ENCODE results near the gene LRRC36.
A peak's percentile ranks its signal among the peaks of the same experiment; 100 is the strongest.
"Not testable (repeated sequence)": the region's sequence is repeated elsewhere in the genome, so short reads cannot be mapped to it uniquely, and the experiment has no call there.

Gene LRRC36

GRCh38 chr16:67405336-67405735, 78.7 kb downstream of the LRRC36 start:
- DNase-seq (ENCODE audit: low spot score), result no peak

DNA sequence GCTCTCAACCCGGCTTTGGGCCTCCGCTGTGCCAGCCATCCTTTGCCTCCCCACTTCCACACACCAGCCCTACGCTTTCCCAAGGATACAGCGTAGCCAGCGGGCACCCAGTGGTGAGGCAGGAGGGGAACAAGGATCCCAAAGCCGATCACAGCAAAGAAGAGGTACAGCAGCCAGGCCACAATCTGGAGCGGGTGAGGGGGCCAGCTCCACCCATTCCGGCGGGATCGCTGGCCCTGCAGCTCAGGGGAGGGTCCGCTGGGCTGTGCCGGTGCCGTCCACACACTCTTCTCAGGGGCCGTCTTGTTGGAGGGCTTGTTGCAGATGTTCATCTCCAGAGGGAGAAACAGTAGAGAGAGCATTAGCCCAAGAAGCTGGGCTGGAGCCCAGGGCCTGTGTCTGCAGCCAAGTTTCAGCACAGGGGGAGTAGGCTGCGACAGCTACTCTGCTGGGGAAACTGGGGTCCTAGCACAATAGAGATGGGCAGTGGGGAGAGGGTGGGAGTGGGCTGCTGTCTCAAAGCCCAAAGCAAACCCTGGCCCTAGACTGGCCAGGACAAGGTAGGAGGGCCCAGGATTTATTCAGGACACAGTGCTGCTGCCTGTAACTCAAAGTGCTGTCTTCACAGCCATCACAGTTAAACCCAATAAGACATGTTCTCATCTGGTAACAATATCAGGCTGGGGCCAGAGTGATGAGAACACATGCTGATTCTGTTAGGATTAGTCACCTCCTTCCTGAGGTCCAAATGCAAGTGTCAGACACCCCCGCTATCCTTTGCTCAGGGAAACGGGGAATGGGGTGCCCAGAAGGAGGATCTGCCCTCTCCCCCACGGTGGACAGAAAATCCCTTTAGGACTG, 79.7 kb downstream of the LRRC36 start:
- no peak for DNase-seq (ENCODE audit: low spot score)

DNA sequence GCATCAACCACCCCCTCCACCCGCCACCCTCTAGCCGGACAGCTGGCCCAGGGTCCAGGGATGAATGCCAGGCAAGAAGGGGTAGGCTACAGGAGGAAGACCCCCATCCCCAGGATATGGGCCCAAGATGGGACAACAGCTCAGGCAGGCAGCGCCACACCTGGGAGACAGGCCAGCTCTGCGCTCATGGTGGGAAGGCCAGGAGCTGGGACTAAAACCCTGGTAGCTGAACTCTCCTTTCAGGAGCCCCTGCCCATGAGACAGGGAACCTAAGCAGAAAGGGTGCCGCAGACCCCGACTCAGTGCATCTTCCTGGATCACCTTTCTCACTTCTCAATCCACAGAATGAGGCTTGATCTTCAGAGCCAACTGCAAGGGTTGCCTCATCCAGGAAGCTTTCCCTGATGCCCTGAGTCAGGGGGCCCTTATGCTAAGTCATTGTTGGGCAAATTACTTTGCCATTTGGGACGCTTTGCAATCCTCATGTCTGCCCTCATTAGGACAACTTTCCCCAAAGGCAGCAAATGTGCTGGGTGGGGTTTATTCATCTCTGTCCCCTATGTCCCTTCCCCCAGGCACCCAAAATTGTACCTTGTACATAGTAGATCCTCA, 80.7 kb downstream of the LRRC36 start:
- DNase-seq (ENCODE audit: low spot score), result no peak

GRCh38 chr16:67407788-67408452, 81.3 kb downstream of the LRRC36 start:
- no peak for DNase-seq (ENCODE audit: low spot score)

GRCh38 chr16:67409631-67410030, 83.0 kb downstream of the LRRC36 start:
- DNase-seq (ENCODE audit: low spot score), result no peak

- no peak for DNase-seq (ENCODE audit: low spot score)
Observed at GRCh38 chr16:67411339-67411738, 84.7 kb downstream of the LRRC36 start.

DNA sequence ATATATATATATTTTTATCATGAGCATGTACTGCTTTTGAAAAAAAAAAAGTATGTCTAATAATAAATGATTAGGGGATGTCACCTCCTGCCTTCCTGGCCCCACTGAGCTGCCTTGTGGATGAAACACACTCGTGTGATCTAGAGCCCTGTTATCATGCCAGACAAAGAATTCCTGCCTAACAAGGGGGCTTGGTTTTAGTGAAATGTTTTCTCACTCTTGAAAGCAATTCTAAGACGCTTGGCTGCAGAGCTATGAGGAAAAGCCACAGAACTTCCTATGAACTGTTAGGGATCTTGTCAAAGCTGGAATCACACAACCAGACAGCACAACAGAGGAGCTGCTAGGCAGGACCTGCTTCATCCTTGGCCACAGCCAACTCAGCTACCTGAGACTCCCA, 85.7 kb downstream of the LRRC36 start:
- no peak for DNase-seq (ENCODE audit: low spot score)

DNA sequence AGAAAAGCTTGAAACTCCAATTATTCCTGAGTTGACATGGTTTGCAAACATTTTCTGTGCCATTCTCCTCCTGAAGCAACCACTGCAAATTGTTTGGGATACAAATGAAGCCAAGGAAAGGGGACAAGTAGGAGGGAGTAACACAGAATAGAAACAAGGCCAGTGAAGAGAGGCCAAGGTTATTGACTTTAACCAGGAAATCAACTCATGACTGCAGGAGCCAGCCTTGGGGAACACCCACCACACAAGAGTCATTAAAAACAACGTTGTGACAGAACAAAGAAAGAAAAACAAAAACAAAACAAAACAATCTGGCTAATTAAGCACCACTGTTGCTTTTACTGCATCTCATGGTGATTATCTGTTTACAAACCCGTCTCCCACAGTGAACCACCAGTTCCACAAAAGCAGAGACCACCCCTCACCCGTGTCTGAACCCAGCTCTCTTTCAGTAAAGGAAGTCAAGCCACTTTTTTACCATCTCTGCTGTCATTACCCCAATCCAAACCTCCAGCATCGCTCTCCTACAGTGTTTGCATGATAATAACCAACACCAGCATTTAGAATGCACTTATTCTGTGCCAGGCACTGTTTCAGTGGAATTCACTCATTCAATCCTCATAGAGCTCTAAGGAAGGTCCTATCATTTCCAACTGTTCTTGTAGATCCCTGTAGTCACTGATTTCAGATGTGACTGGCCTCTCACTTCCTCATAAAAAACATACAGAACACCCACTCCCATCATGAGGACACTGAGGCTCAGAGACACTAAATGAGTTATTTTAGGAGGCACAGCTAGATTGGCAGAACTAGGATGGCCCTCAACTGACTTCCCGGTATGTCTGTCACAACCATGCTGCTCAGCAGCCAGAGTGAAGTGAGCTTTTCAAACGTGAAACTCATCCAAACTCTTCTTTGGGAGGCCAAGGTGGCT, 87.6 kb downstream of the LRRC36 start:
- no peak for DNase-seq (ENCODE audit: low spot score)

- not testable (repeated sequence) for DNase-seq (ENCODE audit: low spot score)
Observed at GRCh38 chr16:67415421-67415820, 88.8 kb downstream of the LRRC36 start.

- peak; percentile 45 for DNase-seq (ENCODE audit: low spot score)
Observed at GRCh38 chr16:67415872-67416793, 89.5 kb downstream of the LRRC36 start, which contains the start of gene ZDHHC1. Gene ZDHHC1, minus strand, starts transcription at chr16:67416477. Its CDS starts 8,702 bp downstream, at chr16:67407775.

GRCh38 chr16:67417333-67418061, 90.9 kb downstream of the LRRC36 start:
- DNase-seq (ENCODE audit: low spot score), result no peak

- no peak for DNase-seq (ENCODE audit: low spot score)
Observed at GRCh38 chr16:67419502-67419901, 92.9 kb downstream of the LRRC36 start.

GRCh38 chr16:67419931-67420330, 93.3 kb downstream of the LRRC36 start:
- DNase-seq (ENCODE audit: low spot score), result no peak

GRCh38 chr16:67421030-67421429, 94.4 kb downstream of the LRRC36 start:
- DNase-seq (ENCODE audit: low spot score), result no peak

GRCh38 chr16:67423015-67423414, 96.4 kb downstream of the LRRC36 start:
- no peak for DNase-seq (ENCODE audit: low spot score)

DNA sequence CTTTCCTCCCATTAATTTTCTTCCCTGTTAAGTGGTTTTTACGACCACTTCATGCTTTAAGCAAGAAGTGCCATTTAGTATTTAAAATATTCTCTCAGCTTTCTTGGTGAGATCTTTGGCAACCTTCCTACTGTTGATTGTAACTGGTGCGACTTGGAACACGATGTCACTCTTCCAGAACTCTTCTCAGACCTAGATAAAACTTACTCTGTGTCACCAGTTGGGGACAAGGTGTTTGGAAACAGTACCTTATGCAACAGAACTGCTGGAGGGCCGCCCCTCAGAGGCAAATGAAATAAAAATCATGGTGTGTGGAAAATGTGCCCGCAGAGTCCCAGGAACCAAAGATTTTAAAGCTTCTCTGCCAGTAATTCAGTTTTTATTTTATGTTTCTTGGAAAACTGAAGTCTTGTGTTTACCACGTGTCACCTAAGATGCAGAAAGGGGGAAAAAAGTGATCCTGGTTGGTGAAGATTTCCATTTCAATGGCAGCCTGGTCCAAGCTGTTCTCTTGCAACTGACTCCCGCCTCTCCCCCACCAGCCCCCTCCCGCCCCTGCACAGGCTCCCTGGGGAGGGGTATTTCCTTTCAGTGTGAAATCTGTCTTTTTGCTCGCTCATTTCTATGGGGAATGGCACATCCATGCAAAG, 97.1 kb downstream of the LRRC36 start:
- DNase-seq (ENCODE audit: low spot score), result no peak

GRCh38 chr16:67424261-67424615, 97.6 kb downstream of the LRRC36 start:
- DNase-seq (ENCODE audit: low spot score), result no peak

DNA sequence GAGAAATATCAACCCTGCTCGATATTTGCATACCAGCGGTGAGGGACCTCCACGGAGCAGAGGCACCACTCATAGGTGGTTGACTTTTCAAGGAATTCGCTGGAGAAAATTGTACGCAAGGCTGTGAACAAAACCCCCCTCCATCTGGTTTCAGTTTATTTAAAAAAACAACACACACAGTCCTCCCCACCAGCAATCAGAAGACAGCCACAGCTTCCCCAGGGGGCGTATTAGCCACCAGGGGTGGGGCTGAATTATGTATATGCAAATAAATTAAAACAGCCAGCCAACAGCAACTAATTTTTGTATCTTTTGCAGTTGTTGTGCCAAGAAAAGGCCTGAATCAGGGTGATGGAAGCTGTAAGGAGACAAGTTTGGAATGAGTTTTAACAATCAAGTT, 98.4 kb downstream of the LRRC36 start:
- peak; percentile 63 for DNase-seq (ENCODE audit: low spot score)

GRCh38 chr16:67425580-67425979, 99.0 kb downstream of the LRRC36 start:
- no peak for DNase-seq (ENCODE audit: low spot score)

GRCh38 chr16:67426022-67426421, 99.4 kb downstream of the LRRC36 start:
- DNase-seq (ENCODE audit: low spot score), result no peak

Data from NAMALWA (cell line).